Activated CD4-positive, alpha-beta T cell treated with anti-CD3 and anti-CD28 coated beads, Interleukin-2, amount 50 U/mL, for 48 hours (primary cell): ENCODE results near the gene HPSE.

ENCODE experiments used
- DNase-seq, 2 experiments: peaks; one replicate each; pipeline ENCODE4 v3.0.0-alpha.2; 2020

HPSE gene

GRCh38 chr4:83334425-83335241 lies at the start of gene HPSE:
HPSE (minus strand) TSS chr4:83334848; CDS start chr4:83334782, 66 bp downstream.
- DNase-seq, result peak; percentile 73 to 79

DNA sequence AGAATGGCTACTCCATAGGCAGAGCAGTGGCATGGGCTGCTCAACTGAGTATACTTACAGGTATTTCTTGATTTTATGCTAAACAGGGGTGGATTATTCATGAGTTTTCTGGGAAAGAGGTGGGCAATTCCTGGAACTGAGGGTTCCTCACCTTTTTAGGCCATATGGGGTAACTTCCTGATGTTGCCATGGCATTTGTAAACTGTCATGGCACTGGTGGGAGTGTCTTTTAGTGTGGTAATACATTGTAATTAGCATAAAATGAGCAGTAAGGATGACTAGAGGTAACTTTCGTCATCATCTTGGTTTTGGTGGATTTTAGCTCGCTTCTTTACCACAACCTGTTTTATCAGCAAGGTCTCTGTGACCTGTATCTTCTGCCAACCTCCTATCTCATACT lies 48.2 kb upstream of the HPSE start:
- no peak for DNase-seq

DNA sequence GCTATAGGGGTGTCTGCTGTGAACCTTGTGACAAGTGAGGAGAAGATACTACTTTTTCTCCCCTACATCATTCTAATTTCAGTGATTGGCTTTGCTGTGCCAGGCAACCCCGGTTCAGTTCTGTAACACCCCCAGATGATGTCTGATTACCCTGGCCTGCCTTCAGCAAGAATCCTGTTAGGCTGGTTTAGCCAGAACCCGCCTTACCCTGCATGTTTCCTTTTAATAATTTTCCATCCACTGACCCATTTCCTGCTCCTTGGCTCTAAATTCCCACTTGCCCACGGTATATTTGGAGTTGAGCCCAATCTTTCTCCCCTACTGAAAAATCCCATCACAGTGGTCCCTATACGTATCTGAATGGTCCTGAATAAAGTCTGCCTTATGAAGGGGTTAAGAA lies 46.5 kb upstream of the HPSE start:
- no peak for DNase-seq

DNA sequence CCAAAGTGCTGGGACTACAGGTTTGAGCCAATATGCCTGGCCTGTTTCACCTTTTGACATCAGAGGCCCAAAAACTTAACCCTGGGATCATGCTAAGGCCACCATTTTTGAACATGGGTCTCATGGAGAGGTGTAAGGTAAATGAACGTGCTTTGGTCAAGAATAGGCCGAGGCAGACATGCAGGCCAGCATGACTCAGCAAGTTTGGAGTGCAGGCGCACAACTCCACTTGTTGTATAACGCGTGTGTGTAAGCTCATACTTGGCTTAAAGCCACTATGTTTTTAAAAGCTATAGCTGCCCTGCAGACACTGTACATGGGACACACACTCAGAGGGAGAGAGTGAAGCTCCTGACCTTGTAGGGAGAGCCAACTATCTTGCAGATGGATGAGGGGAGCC lies 43.8 kb upstream of the HPSE start:
- no peak for DNase-seq

- no peak for DNase-seq
These were observed 38.3 kb upstream of the HPSE start for GRCh38 chr4:83372931-83373330.

DNA sequence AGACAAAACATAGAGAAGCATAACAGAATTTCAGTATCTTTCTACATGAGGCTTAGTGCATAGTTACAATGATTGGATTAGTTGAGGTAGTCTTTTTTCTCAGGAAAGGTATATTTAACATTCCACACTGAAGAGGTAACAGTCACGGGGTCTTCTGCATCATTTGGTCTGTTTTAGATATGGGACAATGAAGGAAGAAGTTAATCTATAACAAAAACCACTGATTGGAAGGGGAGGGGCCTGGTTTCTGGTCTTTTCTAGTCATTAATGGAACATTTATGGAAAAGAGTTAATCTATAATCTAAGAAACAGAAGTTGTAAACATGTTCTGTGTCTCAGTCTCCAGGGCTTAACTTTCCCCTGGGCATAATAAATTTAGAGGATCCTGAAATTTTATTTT lies 37.3 kb upstream of the HPSE start:
- no peak for DNase-seq

DNA sequence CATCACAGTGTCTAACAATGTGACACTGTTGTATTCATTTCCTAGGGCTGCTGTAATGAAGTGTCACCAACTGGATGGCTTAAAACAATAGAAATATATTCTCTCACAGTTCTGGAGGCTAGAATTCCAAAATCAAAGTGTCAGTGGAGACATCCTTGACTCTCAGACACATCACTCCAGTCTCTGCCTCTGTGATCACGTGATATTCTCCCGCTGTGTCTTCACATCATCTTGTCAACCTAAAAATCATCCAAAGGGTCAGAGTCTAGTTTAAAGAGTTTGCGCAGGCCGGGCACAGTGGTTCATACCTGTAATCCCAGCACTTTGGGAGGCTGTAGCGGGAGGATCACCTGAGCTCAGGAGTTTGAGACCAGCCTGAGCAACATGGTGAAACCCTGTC lies 36.6 kb upstream of the HPSE start:
- DNase-seq, result no peak

DNA sequence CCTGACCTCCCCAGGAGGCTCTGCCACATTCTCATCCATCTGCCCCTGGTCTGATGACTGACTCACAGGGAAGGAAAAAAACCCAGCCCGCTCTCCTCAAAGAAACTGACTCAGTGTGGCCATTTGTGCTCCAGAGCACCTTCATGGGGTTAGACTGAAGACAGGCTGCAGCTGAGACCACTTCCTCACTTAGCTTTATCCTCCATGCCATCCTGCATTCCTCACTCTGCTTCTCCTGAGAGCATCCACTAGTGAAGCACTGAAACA lies 35.9 kb upstream of the HPSE start:
- no peak for DNase-seq

GRCh38 chr4:83369831-83370639 lies 35.4 kb upstream of the HPSE start:
- DNase-seq, result no peak

DNA sequence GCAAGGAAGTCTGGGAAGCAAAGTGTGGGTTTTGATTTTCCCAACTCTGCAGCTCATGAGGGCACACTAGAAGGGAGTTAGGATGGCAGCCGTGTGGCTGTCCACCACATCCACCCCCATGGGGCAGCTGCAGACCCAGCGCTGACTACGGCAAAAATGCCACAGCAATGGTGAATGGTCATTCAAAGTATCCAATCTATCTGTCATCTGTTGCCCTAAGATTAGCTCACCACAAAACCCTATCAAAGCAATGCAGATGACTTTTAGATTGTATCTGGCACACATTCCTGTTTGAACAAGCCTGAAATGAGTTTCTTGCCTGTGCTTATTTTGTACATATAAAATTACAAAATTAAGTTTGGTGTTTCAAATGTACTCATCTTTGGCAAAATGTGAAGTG lies 29.7 kb upstream of the HPSE start:
- DNase-seq, result no peak

DNA sequence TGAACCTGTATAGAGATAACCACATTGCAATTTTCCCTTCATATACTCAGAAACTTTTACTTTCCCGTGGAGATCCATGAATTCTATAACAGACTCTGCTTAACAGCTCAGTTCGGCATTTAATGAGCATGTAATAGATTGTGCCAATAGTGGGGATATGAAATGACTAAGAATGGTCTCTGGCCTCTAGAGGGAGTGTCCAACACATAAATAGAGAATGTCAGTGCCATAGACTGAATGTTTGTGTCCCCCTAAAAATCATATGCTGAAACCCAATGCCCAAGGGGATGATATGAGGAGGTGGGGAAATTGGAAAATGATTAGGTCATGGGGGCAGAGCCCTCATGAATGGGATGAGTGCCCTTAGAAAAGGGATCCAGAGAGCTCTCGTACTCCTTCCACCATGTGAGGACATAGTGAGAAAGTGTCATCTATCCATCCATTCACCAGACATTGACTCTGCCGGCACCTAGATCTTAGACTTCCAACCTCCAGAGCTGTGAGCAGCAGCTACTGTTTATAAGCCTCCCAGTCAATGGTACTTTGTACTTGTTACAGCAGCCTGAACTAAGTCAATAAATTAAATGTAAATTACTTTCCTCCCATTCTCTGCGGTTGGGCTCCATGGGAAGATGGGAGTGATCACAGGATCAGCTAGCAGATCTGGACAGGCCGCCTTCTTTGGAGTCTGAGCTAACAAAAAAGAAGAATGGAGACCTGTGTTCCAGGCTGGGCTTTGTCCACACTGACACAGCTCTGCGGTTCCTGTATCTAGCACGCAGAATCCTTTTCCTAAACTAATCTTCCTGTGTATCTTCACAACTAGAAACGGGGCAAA lies 28.1 kb upstream of the HPSE start:
- DNase-seq, result no peak

- no peak for DNase-seq
These were observed 26.9 kb upstream of the HPSE start for GRCh38 chr4:83361416-83362103.

DNA sequence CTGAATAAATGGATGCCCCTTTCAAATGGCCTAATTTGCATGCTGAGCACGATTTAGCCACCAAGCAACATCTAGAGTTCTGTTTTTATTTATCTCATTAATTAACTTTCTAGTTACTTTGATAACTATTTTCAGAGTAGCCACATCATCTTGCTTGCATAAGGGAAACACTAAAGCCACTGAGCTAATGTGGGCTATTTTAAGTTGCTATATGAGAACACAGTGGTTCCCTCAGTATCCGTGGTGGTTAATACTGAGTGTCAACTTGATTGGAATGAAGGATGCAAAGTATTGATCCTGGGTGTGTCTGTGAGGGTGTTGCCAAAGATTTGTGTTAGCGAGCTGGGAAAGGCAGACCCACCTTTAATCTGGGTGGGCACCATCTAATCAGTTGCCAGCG lies 25.4 kb upstream of the HPSE start:
- no peak for DNase-seq

DNA sequence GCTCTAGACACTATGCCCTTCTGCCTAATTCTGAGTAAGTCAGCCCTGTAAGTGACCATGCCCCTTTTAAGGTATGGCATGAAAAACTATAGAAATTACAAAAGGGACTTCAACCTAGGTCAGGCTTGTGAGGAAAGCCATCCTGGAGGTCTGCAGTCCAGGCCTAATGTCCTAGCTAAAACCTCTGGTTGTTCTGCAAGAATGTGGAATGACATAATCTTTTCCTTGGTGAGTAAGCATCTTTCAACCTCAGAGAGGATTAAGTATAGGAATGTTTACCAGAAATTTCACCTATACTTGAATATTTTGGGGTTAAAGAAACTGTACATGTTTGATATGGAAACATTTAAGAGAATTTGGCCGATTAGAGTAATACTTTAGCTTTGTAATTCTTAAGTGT lies 23.8 kb upstream of the HPSE start:
- no peak for DNase-seq

- peak in 1 of 2 experiments; percentile 50 for DNase-seq
These were observed 22.4 kb upstream of the HPSE start for GRCh38 chr4:83356899-83357661.

DNA sequence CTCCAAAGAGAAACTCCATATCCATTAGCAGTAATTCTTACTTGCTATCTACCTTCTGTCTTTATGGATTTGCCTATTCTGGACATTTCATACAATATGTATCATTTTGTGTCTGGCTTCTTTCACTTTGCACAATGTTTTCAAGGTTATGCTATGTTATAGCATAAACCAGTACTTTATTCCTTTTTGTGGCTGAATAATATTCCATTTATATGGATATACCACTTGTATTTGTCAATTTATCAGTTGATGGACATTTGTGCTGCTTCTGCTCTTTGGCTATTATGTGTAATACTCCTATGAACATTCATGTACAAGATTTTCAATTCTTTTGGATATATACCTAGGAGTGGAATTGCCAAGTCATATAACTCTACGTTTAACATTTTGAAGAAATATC lies 18.9 kb upstream of the HPSE start:
- DNase-seq, result no peak

- DNase-seq, result no peak
These were observed 13.4 kb upstream of the HPSE start for GRCh38 chr4:83348074-83348473.

DNA sequence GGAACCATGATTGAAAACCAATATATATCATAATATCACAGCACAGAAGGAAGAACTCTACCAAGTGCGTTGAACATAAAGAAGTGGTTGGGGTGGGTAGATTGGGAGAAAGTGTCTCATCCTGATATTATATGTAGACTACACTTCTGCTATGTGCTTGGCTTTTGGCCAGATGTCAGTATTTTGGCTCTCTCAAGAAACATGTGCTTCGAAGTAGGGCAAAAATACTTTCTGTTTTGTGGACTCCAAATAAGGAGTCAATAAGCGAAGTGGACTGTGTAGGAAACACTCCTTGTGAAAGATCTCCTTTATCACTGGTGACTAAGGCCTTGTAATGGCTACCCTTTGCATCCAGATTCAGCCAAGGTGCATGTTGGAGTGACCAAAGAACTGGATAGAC lies 7.8 kb upstream of the HPSE start:
- DNase-seq, result no peak

DNA sequence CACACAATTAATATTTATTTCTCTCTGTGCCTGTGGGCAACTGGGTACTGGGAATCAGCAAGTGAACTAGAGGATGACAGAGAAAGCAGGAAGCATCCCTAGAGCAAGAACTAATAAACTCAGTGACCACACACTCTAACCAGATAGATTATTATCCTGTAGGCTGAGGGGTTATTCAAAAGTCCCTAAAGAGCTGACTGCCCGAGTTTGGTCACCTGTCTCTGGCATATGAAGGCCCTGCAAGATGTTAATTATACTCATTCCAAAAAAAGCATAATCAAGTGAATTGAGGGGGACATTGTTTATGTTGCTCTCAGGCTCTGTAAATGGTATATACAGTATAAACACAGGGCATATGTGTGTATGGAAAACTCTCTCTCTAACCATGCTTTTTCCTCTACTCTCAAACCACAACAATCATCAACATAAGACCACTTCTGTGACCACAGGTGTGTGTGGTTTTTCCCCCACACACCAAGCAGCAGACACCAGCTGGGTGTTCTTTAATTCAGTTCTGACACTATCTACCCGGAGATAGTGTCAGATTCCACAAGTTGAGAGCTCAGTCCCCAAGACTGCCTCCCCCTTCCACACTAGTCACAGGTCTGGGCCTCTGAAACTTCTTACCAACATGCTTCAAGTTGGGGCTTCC lies 6.2 kb upstream of the HPSE start:
- DNase-seq, result peak; percentile 25 to 51

GRCh38 chr4:83339573-83339972 lies 4.9 kb upstream of the HPSE start:
- DNase-seq, result no peak

DNA sequence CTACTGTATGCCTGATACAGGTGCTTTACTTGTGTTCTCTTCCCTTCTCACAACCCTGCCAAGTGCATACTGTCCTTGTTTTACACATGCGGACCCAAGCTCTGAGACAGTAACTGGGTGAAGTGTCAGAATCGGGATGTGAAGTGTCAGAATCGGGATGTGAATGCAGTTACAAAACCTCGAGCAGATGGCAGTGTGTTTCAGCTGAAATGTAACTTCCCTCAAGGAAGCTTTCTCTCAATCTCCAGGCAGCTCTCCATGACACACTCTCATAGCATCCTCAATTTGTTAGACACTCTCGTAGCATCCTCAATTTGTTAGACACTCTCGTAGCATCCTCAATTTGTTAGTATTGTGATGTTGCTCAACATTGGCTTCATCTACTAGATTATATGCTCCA lies 1.1 kb upstream of the HPSE start:
- no peak for DNase-seq

DNA sequence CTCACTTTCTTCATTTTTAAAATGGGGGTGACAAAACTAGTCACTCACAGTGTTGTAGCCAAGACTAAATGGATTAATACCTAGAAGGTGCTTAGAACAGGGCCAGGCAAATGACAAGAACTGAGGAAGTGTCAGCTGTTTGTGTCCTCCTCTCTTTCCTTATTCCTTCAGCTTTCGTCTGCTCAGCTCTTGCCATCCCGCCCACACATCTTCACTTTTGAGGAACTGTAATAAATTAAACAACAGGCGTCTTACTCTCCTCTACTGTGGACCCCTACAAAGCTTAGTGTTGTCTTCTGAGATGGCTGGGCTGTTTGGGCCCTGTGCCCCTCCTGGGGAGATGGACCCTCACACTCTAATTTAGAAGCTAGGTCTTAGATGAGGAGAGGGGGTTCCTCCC lies 2.7 kb downstream of the HPSE start:
- no peak for DNase-seq
